SJCRH30 (cell line): ENCODE measurements around the gene CCL17. TPM values are rescaled to one million over a fixed set of nuclear protein-coding genes. Genes with fewer than 3 reads are reported as not detected.

Experiments used
- DNase-seq, 2 experiments: peaks; one replicate each; pipeline ENCODE4 v3.0.0-alpha.2; 2015 to 2020
- H3K27ac ChIP-seq: fragments of 250-450 bp; sonication (Bioruptor Pico); 2 replicates; pipeline ENCODE4 v1.5.1; 2020; ENCODE audit warnings: mild to moderate bottlenecking, moderate library complexity
- H3K27me3 ChIP-seq: fragments of 250-450 bp; sonication (Bioruptor Pico); 2 replicates; pipeline ENCODE4 v1.5.1; 2020; ENCODE audit warnings: mild to moderate bottlenecking, moderate library complexity
- H3K36me3 ChIP-seq: fragments of 250-450 bp; sonication (Bioruptor Pico); 2 replicates; pipeline ENCODE4 v1.5.1; 2020; ENCODE audit warnings: mild to moderate bottlenecking, moderate library complexity
- H3K4me1 ChIP-seq: fragments of 250-450 bp; sonication (Bioruptor Pico); 2 replicates; pipeline ENCODE4 v1.5.1; 2020; ENCODE audit warnings: mild to moderate bottlenecking, moderate library complexity
- H3K4me3 ChIP-seq: fragments of 250-450 bp; sonication (Bioruptor Pico); 2 replicates; pipeline ENCODE4 v1.5.1; 2020; ENCODE audit warnings: mild to moderate bottlenecking, moderate library complexity
- H3K9me3 ChIP-seq: fragments of 250-450 bp; sonication (Bioruptor Pico); replicated peaks from 2 replicates; pipeline ENCODE4 v1.5.1; 2020; ENCODE audit warnings: mild to moderate bottlenecking, moderate library complexity
- total RNA-seq: library from RNA; depleted of rRNA; stranded (reverse); fragments of >200 nt; shearing (Covaris generic); gene quantifications from 2 replicates; pipeline ENCODE4 v1.2.3, GENCODE V29; 2014

CCL17 gene
- total RNA-seq, 1 experiment from 2014 or later: not detected

- H3K36me3 ChIP-seq: no peaks in the 10 kb centered on the region
- no peaks in the 10 kb centered on the region for H3K9me3 ChIP-seq
- H3K27me3 ChIP-seq: peaks cover 5% of the 10 kb centered on the region; the same call in 1 of the 2 replicates
- no peak overlapping the region for H3K27ac ChIP-seq
- H3K4me3 ChIP-seq: no peak overlapping the region
- no peaks in the 10 kb centered on the region for H3K4me1 ChIP-seq
- no peak for DNase-seq
Observed at GRCh38 chr16:57401943-57402640, 2.5 kb upstream of the CCL17 start.

GRCh38 chr16:57405097-57405496 is 530 bp downstream of the CCL17 start:
- Histone ChIP-seq H3K36me3 (no peaks in the 10 kb centered on the region), H3K9me3 (no peaks in the 10 kb centered on the region), H3K4me1 (peaks cover 5% of the 10 kb centered on the region), H3K27ac (no peak overlapping the region), H3K27me3 (peaks cover 5% of the 10 kb centered on the region; the same call in 1 of the 2 replicates), H3K4me3 (no peak overlapping the region)
- no peak for DNase-seq

GRCh38 chr16:57406881-57407280 is 2.3 kb downstream of the CCL17 start:
- Histone ChIP-seq H3K27ac (no peak overlapping the region), H3K9me3 (no peaks in the 10 kb centered on the region), H3K4me3 (no peak overlapping the region), H3K27me3 (peaks cover 5% of the 10 kb centered on the region; the same call in 1 of the 2 replicates), H3K4me1 (peaks cover 21% of the 10 kb centered on the region), H3K36me3 (no peaks in the 10 kb centered on the region)
- DNase-seq: no peak

GRCh38 chr16:57407521-57408353 is 3.2 kb downstream of the CCL17 start:
- H3K36me3 ChIP-seq: no peaks in the 10 kb centered on the region
- H3K9me3 ChIP-seq: no peaks in the 10 kb centered on the region
- DNase-seq: no peak
- H3K27ac ChIP-seq: no peak overlapping the region
- H3K4me1 ChIP-seq: peaks cover 22% of the 10 kb centered on the region
- H3K27me3 ChIP-seq: no peaks in the 10 kb centered on the region; the same call in 1 of the 2 replicates
- H3K4me3 ChIP-seq: no peak overlapping the region

GRCh38 chr16:57409065-57409464 is 4.5 kb downstream of the CCL17 start:
- no peaks in the 10 kb centered on the region for H3K27me3 ChIP-seq
- no peaks in the 10 kb centered on the region for H3K36me3 ChIP-seq
- no peak for DNase-seq
- no peaks in the 10 kb centered on the region for H3K9me3 ChIP-seq
- peaks cover 22% of the 10 kb centered on the region for H3K4me1 ChIP-seq
- H3K27ac ChIP-seq: no peak overlapping the region
- H3K4me3 ChIP-seq: no peak overlapping the region

GRCh38 chr16:57409870-57410587 is 5.5 kb downstream of the CCL17 start:
- H3K4me1 ChIP-seq: peaks cover 22% of the 10 kb centered on the region
- no peak overlapping the region for H3K4me3 ChIP-seq
- H3K9me3 ChIP-seq: no peaks in the 10 kb centered on the region
- DNase-seq: peak; percentile 74 to 88
- H3K36me3 ChIP-seq: no peaks in the 10 kb centered on the region
- no peaks in the 10 kb centered on the region for H3K27me3 ChIP-seq
- H3K27ac ChIP-seq: no peak overlapping the region

GRCh38 chr16:57411362-57411976 is 6.9 kb downstream of the CCL17 start:
- Histone ChIP-seq H3K27ac (no peak overlapping the region), H3K4me3 (no peak overlapping the region), H3K36me3 (no peaks in the 10 kb centered on the region), H3K27me3 (no peaks in the 10 kb centered on the region), H3K9me3 (no peaks in the 10 kb centered on the region), H3K4me1 (peaks cover 22% of the 10 kb centered on the region)
- peak; percentile 84 to 92 for DNase-seq

GRCh38 chr16:57412584-57412983 is 8.0 kb downstream of the CCL17 start:
- Histone ChIP-seq H3K27me3 (no peaks in the 10 kb centered on the region), H3K4me1 (peaks cover 22% of the 10 kb centered on the region), H3K4me3 (no peak overlapping the region), H3K9me3 (no peaks in the 10 kb centered on the region), H3K27ac (no peak overlapping the region), H3K36me3 (no peaks in the 10 kb centered on the region)
- DNase-seq: no peak

GRCh38 chr16:57413301-57413730 is 8.7 kb downstream of the CCL17 start:
- H3K4me3 ChIP-seq: no peak overlapping the region
- no peak overlapping the region for H3K27ac ChIP-seq
- no peaks in the 10 kb centered on the region for H3K27me3 ChIP-seq
- DNase-seq: no peak
- H3K36me3 ChIP-seq: no peaks in the 10 kb centered on the region
- H3K9me3 ChIP-seq: no peaks in the 10 kb centered on the region
- peaks cover 26% of the 10 kb centered on the region for H3K4me1 ChIP-seq

- Histone ChIP-seq H3K4me3 (no peak overlapping the region), H3K27ac (no peak overlapping the region), H3K27me3 (no peaks in the 10 kb centered on the region), H3K9me3 (no peaks in the 10 kb centered on the region), H3K36me3 (no peaks in the 10 kb centered on the region), H3K4me1 (peaks cover 29% of the 10 kb centered on the region)
- no peak for DNase-seq
Observed at GRCh38 chr16:57413733-57414132, 9.2 kb downstream of the CCL17 start.

GRCh38 chr16:57416084-57416483 is 11.5 kb downstream of the CCL17 start:
- Histone ChIP-seq H3K4me1 (peaks cover 14% of the 10 kb centered on the region), H3K9me3 (no peaks in the 10 kb centered on the region), H3K36me3 (no peaks in the 10 kb centered on the region), H3K27ac (peak overlapping the region; percentile 76), H3K27me3 (no peaks in the 10 kb centered on the region), H3K4me3 (peak overlapping the region; percentile 62)
- DNase-seq: peak in 1 of 2 experiments; percentile 17

GRCh38 chr16:57419506-57419905 is 14.9 kb downstream of the CCL17 start:
- Histone ChIP-seq H3K27ac (no peak overlapping the region), H3K4me3 (no peak overlapping the region), H3K9me3 (no peaks in the 10 kb centered on the region), H3K4me1 (peaks cover 7% of the 10 kb centered on the region), H3K36me3 (no peaks in the 10 kb centered on the region), H3K27me3 (no peaks in the 10 kb centered on the region)
- peak in 1 of 2 experiments; percentile 21 for DNase-seq

- DNase-seq: peak; percentile 85 to 92
Observed at GRCh38 chr16:57422026-57422944, 17.7 kb downstream of the CCL17 start.

More at GRCh38 chr16:57422026-57422944, 17.7 kb downstream of the CCL17 start:
- no peaks in the 10 kb centered on the region for H3K9me3 ChIP-seq
- no peaks in the 10 kb centered on the region for H3K27me3 ChIP-seq
- peaks cover 1% of the 10 kb centered on the region; the same call in 1 of the 2 replicates for H3K36me3 ChIP-seq
- peak overlapping the region; percentile 29 for H3K4me3 ChIP-seq
- no peak overlapping the region for H3K27ac ChIP-seq
- H3K4me1 ChIP-seq: peaks cover 7% of the 10 kb centered on the region
